Activated T-cell treated with anti-CD3 and anti-CD28 coated beads for 1 hour (primary cell): ENCODE results near the gene GNB2.

Experiments used
- DNase-seq: peaks from one replicate; pipeline ENCODE4 v3.0.0-alpha.2; 2020; ENCODE audit warnings: low read depth

The GNB2 gene

DNA sequence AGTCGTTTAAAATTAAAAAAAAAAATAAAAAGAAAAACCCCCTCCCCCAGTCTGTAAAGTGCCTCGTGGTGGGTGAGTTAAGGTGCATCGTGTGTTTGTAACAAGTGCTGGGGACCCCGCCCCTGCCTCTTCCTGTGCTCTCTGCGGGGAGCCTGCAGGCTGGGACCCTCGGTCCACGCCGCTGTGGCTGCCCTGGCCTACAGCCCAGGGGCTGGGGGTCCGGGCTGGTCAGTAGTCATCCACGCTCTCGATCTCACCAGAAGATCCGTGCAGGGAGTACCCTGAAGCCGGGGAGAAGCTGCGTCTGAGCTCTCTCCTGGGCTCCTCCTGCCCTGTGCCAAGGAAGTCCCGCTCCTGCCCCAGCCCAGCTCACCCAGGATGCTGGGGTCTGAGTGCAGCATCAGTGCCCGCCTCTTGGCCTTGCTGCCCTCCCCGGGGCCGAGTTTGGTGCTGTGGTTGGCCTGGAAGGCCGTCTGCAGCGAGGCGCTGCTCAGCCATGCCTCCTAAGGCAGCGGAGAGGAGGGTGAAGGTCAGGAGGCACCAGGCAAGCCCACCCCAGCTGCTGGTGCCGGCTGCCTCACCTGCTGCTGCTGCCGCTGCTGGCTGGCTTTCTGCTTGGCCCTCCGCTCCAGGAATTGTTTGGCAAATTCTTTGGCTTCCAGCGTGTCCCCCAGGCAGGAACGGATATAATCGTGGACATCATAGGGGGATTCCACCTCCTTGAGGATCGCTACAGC, 8.1 kb downstream of the GNB2 start:
- no peak for DNase-seq

- no peak for DNase-seq
Measured at GRCh38 chr7:100682228-100682741, 8.7 kb downstream of the GNB2 start.

GRCh38 chr7:100682991-100683658, 9.6 kb downstream of the GNB2 start:
- no peak for DNase-seq

DNA sequence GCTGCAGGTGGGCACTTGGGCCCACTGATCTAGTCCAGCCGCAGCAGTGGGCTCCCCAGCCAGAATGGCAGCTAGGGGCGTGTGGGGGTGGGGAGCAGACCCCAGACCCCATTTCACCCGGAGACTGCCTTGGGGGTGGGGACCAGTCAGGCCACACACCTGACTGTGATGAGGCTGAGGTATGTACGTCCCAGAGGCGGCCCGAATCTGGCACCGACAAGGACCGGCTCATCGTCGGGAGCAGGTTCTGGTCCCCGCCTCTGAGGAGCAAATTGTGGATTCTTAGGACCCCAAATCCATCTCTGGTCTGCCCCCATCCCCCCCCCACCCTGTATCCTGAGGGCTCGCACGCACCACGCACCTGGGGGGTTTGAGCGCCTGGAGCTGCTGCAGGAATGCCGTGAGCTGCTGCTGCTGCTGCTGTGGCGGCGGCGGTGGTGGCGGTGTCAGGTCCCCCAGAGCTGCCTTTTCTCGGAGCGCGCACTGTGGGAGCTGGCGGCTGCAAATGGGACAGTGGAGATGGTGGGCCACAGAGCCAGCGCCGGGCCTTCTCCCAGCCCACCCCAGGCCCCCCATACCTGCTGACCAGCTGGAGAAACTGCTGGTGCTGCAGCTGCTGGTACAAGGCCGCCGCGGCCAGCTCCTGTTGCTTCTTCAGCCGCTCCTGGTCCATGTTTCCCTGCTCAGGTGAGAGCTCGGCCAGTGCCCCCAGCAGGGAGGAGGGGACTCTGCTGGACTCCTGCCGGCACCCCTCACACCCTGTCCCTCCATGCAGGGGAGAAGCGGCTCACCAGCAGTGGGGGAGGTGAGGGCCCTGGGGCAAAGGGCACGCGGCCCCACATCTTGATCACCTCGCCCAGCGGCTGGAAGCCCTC, 10.4 kb downstream of the GNB2 start:
- no peak for DNase-seq

DNA sequence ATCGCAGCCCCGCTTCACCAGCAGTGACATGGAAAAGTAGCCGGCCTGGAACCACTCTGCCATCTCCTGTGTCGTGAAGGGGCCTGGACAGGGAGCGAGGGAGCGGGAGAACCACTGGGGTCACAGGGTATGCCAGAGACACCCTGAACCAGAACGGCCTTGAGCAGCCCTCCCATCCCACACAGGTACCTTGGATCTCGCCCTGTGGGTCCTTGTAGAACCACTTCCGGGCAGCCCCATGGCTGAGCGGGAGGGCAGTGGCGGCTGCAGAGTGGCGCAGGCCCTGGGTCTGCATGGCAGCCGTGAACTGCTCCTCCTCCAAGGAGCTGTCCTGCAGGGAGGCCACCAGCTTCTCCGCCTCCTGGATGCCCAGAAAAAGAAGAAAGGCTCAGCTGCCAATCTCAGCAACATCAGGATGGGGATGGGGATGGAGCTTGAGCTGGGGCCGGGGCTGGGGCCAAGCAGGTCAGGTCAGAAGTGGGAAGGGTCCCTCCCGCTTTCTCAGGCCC, 11.0 kb downstream of the GNB2 start:
- DNase-seq = no peak

- no peak for DNase-seq
Measured at GRCh38 chr7:100685049-100685605, 11.6 kb downstream of the GNB2 start.

DNA sequence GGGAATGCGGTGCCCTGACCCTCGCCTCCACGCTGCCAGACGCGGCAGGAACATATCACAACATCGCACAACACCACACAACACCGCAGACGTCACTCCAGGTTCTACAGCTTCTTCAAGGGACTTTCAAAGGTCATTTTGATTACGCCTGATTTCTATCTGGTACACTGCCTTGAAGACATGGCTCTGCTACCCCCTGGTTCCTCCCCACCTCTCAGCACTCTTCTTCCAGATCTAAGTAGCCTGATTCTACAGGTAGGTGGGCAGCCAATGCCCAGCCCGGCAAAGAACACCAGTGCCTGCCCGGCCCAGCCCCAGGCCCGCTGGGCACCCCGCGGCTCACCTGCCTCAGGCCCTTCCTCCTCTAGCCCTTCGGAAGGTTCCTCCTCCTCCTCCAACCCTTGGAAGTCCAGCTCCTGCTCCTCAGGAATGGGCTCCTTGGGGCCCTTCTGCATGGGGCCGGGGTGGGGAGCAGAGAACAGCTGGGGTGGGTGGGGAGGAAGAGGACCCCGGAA, 12.1 kb downstream of the GNB2 start:
- no peak for DNase-seq

DNA sequence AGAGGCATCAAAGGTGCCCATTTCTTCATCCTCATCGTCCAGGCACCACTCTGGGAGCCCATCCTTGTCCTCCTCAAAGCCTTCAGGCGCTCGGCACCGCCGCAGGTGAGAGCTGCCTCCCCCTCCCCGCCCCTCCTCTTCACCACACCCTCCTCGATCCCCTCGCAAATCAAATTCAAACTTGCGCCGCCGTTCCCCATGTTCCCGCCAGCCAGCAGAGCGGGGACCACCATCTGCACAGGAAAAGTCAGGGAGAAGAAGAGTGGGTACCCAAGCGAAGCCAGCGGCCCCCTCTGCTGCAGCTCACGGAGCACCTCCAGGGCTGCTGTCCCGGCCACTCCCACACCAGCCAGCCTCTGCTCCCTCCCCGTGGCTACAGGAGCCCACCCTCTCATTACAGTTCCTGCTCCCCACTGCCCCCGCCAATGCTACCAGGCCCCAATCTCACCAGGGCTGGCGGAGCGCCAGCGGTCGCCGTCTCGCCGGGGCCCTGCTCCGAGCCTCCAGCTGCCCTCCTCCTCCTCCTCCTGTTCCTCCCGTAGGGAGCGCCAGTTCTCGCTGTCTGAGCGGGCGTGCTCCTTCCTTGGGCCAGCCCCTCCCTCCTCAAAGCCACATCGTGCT, 12.8 kb downstream of the GNB2 start:
- no peak for DNase-seq

DNA sequence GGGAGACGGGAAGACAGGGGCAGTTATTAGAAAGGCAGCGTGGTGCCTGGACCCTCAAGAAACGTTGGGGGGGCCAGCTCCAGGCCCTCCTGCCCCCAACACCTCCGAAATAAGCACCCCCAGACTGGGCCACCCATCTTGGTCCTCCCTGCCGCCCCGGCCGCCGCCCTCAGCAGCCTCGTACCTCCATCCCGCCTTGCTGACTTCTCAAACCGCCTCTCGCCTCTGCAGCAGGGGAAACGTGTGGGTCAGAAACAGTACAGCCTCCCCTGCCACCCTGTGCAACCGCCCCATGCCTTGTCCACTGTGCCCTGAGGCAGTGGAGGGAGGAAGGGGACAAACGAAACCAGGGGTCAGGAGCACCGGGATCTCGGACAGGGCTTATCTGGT, 13.3 kb downstream of the GNB2 start:
- no peak for DNase-seq

DNA sequence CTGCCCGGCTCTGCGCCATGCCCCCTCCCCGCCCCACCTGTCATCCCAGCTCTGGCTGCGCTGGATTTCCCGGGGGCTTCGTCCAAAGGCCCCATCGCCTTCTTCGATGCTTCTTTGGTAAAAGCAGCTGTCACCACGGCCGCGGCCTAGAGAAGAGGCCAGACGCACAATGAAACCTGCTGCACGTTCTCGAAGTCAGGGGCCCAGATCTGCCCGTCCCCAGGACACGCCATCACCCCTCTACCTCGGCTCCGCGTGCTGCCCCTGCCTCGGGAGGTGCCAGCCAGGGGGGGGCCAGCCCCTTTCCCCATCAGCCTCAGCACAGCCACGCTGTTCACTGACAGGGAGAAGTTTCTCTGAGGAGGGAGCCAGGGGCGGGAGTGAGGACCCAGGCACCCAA, 13.7 kb downstream of the GNB2 start:
- no peak for DNase-seq

GRCh38 chr7:100687751-100688300, 14.3 kb downstream of the GNB2 start:
- DNase-seq = no peak

- no peak for DNase-seq
Measured at GRCh38 chr7:100688326-100688860, 14.9 kb downstream of the GNB2 start.

DNA sequence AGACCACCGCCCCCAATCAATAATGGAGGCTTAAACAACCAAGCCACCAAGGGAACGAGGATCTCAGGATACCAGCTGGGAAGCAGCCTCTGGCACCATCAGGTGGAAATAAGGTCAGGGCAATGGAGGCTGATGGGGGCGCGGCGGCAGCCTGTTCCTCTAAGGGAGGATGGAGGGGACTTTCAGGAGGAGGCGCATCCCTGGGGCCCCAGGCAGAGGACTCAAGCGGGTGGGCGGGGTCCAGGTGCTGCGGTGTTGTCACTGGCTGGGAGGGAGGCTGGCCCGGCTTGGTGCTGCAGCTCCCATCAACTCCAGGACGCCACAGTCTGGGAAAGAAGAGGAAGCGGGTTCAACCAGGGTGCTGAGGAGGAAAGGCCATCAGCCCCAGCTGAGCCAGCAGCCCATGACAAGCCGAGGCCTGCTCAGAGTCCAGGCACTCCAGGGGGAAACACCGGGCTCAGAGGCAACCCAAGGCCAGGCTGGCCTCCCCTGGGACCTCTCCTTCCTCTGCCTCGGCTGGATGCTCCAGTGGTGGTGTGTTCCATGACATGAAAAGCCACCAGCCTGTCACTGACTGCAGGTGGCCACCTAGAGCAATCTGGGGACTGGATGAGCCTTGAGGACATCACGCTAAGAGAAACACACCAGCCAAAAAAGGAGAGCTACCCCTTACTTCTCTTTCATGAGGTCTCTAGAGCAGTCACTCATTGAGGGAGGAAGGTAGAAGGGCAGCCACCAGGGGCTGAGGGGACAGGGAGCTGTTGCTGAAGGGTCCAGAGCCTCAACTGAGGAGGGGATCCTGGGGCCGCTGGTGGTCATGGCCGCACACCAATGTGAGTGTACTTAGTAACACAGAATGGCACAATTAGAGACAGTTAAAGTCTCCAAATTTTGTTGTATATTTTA, 15.9 kb downstream of the GNB2 start:
- no peak for DNase-seq

DNA sequence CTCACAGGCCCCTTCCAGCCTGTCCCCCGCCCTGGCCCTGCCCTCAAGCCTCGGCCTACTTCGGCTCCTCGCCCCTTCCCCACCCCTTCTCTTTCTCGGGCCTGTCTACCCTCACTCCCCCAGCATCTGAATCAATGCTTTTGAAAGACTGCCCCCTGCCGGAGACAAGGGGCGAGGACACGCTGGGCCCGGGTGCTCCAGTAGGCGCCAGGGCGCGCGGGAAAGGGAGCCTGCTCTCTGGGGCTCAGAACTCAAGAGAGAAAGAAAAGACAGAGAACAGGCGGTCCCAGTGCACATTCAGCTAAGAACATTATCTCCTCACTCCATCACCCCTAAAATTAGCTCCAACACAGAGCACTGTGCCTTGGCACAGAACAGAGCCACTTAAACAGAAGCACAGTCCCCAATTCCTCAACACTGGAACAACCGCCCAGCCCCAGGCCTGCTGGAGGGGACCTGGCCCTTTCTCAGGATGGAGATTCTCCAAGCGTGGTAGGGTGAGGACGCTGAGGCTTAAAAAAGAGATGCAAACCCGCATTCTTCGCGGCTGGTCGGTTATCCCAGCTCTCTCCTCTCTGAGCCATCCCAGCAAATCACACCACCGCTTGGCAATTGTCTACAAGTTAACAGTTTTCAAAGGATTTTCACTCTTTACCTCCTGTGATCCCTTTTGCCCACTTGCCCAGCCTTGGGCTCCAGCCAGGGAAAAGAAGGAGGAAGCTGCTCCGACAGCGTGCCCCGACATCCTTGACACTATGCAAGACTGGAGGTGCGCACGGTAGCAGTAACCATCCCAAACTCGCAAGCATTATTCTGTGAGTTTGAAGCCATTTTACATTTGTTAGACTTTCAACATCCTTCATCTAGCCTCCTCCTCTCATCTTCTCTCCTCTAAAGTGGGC, 18.4 kb downstream of the GNB2 start:
- peak; percentile 82 for DNase-seq

GRCh38 chr7:100692578-100692961, 19.0 kb downstream of the GNB2 start:
- no peak for DNase-seq

DNA sequence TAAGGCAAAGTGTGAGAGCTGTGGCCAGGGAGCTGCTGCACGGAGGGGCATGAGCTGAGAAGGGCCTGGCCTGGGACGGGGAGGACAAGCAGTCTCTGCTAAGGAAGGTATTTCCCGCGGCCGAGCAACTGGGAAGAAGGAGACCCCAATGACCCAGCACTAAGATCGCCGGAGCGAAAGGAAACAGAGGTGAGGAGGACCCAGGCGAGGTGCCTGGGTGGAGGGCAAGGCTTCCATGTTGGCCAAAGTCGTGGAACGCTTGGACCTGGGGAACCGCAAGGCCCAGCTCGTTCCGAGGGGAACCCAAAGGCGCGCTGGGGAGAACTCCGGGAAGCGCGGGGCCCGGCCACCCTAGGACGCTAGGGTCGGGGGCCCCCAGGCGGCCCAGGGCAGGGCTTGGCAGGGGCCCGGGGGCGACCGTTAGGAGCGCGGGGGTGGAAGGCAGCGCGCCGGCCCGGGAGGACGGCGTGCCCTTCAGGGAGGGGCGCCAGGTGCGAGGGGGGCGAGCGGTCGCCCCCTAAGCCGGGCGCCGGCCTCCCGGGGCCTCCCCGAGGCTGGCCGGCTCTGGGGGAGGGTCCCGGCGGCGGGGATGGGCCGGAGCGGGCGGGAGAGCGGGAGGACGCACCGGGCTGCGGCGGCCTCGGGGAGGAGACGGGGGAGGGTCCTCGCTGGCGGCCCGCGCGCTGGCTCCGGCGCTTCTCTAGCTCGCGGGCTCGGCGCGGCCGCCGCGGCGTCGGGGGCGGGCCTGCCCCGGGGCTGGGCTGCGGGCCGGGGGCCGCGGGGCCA, 20.0 kb downstream of the GNB2 start:
- DNase-seq = no peak

GRCh38 chr7:100694098-100694745, 20.7 kb downstream of the GNB2 start, which contains the start of gene GIGYF1:
Gene GIGYF1, minus strand, starts transcription at chr7:100694250. Its CDS starts 6,012 bp downstream, at chr7:100688238.
- peak; percentile 68 for DNase-seq
